ENCODE results near the gene NHEJ1. TPM values are rescaled to one million over a fixed set of nuclear protein-coding genes. Genes with fewer than 3 reads are reported as not detected.

Gene NHEJ1
- total and polyA plus RNA-seq, 9 of the 15 experiments (the other 6 are each of a cell fraction or from before 2014, with no cell fraction given) = 9.0 to 23.7 (median 13.9) TPM

- no peak overlapping the region for H3K4me3 ChIP-seq
- H3K9ac ChIP-seq (ENCODE audit: insufficient read depth in 1 of 2, low read depth in 2 of 2, low read length in 2 of 2) = no peak overlapping the region
- no peaks in the 10 kb centered on the region for H4K20me1 ChIP-seq (replicated peaks; ENCODE audit: control insufficient read depth, insufficient read depth, low read length)
- H3K9me3 ChIP-seq (replicated peaks; ENCODE audit: control insufficient read depth, insufficient read depth, low read depth, low read length) = no peaks in the 10 kb centered on the region
- in situ Hi-C loops (cut with MboI) = no loop called here
- no peak overlapping the region for H3K4me2 ChIP-seq (ENCODE audit: insufficient read depth, low read length)
- intact Hi-C loops (cut with micrococcal nuclease) = no loop called here
- WGBS (ENCODE audit: insufficient coverage, low coverage, missing lambda C conversion rate) = 19% methylated on average over 3 of the region's 3 CpGs
- no peak overlapping the region for H2AFZ ChIP-seq (ENCODE audit: low read depth, low read length)
- no peak overlapping the region for H3K27ac ChIP-seq (ENCODE audit: extremely low read depth, low read depth, low read length)
- H3K4me1 ChIP-seq (replicated peaks in 1 of 2; ENCODE audit: control insufficient read depth in 2 of 2, insufficient read depth in 2 of 2, low read length in 2 of 2) = peaks cover 0 to 4% of the 10 kb centered on the region in 2 experiments; a peak in 1 of 5 replicates
- H3K27me3 ChIP-seq (ENCODE audit: control insufficient read depth in 2 of 2, insufficient read depth in 2 of 2, low read length in 2 of 2) = no peaks in the 10 kb centered on the region
- no TSS peak for BruUV-seq (replicated peaks)
- FAIRE-seq = no peak
- CTCF ChIA-PET (ENCODE audit: low intra/inter-chr PET ratio) = no interaction called here
- no peak for DNase-seq (ENCODE audit: extremely low read depth in 1 of 4, low spot score in 3 of 4)
- H3K79me2 ChIP-seq (ENCODE audit: control insufficient read depth, insufficient read depth, low read length) = no peaks in the 10 kb centered on the region
- H3K9me1 ChIP-seq (ENCODE audit: control insufficient read depth, insufficient read depth, low read length) = no peaks in the 10 kb centered on the region
- ATAC-seq = no peak
- POLR2A ChIA-PET = interaction anchor here (0.8 kb wide), 1 partner anchor 877 kb away, joined by 3 read pairs; no protein-coding TSS in a partner anchor
- TF ChIP-seq SIN3A (IDR thresholded peaks at IDR 0.05; ENCODE audit: borderline replicate concordance in 2 of 2, control insufficient read depth in 1 of 2, low read depth in 2 of 2, low read length in 2 of 2) = no peak
- TF ChIP-seq ARID3B (CRISPR knock-in tag; IDR thresholded peaks at IDR 0.05; ENCODE audit: borderline replicate concordance) = no peak
- no peak for TF ChIP-seq ZNF75A (CRISPR knock-in tag; IDR thresholded peaks at IDR 0.05)
- TF ChIP-seq ESRRB (CRISPR knock-in tag; IDR thresholded peaks at IDR 0.05; ENCODE audit: borderline replicate concordance) = no peak
- TF ChIP-seq SP2 (IDR thresholded peaks at IDR 0.05; ENCODE audit: extremely low read depth, low read depth, low read length, poor library complexity, severe bottlenecking) = no peak
- no peak for TF ChIP-seq DPF2 (IDR thresholded peaks at IDR 0.05)
- no peak for TF ChIP-seq SMAD2 (IDR thresholded peaks at IDR 0.05; ENCODE audit: low read depth, low read length)
- no peaks in the 10 kb centered on the region for H3K36me3 ChIP-seq (ENCODE audit: control insufficient read depth, insufficient read depth, low read length)
These were observed 54.4 kb downstream of the NHEJ1 start for GRCh38 chr2:219106251-219106650.

Measured in K562 (cell line).